KMS-11 (cell line): ENCODE measurements around the gene TMEM35A.

Experiments used
- H2AFZ ChIP-seq: fragments of 200-600 bp; sonication (generic); 2 replicates; pipeline ENCODE4 v1.6.1; 2016; ENCODE audit warnings: antibody characterized with exemption, mixed run types, low read depth
- H3K27ac ChIP-seq: fragments of 200-600 bp; sonication (generic); 2 replicates; pipeline ENCODE4 v1.6.1; 2016; ENCODE audit warnings: mild to moderate bottlenecking, mixed run types
- H3K27me3 ChIP-seq: fragments of 200-600 bp; sonication (generic); 2 replicates; pipeline ENCODE4 v1.6.1; 2017; ENCODE audit warnings: mild to moderate bottlenecking, low read depth, mixed run types, moderate library complexity; ENCODE audit not compliant: insufficient read depth
- H3K36me3 ChIP-seq: fragments of 200-600 bp; sonication (generic); 2 replicates; pipeline ENCODE4 v1.6.1; 2017; ENCODE audit warnings: mild to moderate bottlenecking, mixed run types; ENCODE audit not compliant: insufficient read depth
- H3K4me1 ChIP-seq: fragments of 200-600 bp; sonication (generic); 2 replicates; pipeline ENCODE4 v1.6.1; 2016; ENCODE audit warnings: mild to moderate bottlenecking, low read depth, mixed run types; ENCODE audit not compliant: poor library complexity, severe bottlenecking
- H3K4me2 ChIP-seq: fragments of 200-600 bp; sonication (generic); 2 replicates; pipeline ENCODE4 v1.7.0; 2016; ENCODE audit warnings: mild to moderate bottlenecking, mixed run types
- H3K4me3 ChIP-seq: fragments of 200-600 bp; sonication (generic); IDR thresholded peaks from 2 replicates; pipeline ENCODE4 v1.6.1; 2017; ENCODE audit warnings: low read depth, low read length, mixed read lengths; ENCODE audit not compliant: insufficient read depth
- H3K79me2 ChIP-seq: fragments of 200-600 bp; sonication (generic); 2 replicates; pipeline ENCODE4 v1.6.1; 2016; ENCODE audit warnings: low read depth, mixed run types; ENCODE audit not compliant: insufficient read depth
- H3K9ac ChIP-seq: fragments of 200-600 bp; sonication (generic); 2 replicates; pipeline ENCODE4 v1.6.1; 2016; ENCODE audit warnings: mild to moderate bottlenecking, mixed run types
- H4K20me1 ChIP-seq: fragments of 200-600 bp; sonication (generic); 2 replicates; pipeline ENCODE4 v1.6.1; 2016; ENCODE audit warnings: mild to moderate bottlenecking, mixed run types; ENCODE audit not compliant: insufficient read depth
- CTCF ChIP-seq: fragments of 200-600 bp; sonication (generic); conservative IDR thresholded peaks from 2 replicates; pipeline ENCODE4 v1.6.1; 2017; ENCODE audit warnings: low read depth, mild to moderate bottlenecking, antibody characterized with exemption, low read length, moderate library complexity, mixed read lengths

The TMEM35A gene, protein sequence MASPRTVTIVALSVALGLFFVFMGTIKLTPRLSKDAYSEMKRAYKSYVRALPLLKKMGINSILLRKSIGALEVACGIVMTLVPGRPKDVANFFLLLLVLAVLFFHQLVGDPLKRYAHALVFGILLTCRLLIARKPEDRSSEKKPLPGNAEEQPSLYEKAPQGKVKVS

DNA sequence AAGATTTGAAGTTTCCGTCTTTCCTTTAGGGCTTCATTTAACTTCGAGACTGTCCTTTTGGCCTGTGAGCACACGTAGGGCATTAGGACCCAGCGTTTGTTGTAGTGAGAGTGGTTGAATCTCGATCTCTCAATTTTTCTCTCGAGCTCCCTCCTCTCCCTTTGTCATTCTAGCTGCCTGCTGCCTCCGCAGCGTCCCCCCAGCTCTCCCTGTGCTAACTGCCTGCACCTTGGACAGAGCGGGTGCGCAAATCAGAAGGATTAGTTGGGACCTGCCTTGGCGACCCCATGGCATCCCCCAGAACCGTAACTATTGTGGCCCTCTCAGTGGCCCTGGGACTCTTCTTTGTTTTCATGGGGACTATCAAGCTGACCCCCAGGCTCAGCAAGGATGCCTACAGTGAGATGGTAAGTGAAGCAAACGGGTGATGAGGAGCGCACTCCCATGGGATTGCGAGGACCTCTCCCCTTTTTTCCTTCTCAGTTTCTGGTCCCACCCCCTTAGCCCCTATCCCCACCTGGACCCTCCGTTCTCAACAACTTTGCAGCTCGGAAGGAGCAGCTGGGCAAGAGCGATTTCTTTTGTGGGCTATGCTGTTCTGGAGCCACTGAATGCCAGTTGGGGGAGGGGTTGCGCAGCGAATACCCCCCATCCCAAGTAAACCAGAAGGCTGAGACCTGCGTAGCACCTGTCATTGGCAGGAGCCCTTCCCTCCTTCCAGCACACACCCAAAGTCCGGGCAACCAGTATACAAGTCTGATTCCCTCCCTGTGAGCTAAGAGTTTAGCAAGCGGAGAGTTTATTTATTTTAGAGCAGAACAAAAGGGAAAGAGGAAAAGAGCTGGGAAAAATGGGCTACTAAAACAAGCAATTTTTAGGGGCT is at the start of gene TMEM35A:
TMEM35A (plus strand) TSS at position 164 of the 883 bp plus-strand sequence; CDS start at position 288, 124 bp downstream.
- H3K27me3 ChIP-seq, result no peaks in the 10 kb centered on the region
- H3K36me3 ChIP-seq, result no peaks in the 10 kb centered on the region
- TF ChIP-seq CTCF, result no peak
- no peaks in the 10 kb centered on the region for H3K79me2 ChIP-seq
- no peak within 1 kb of the TSS for H3K4me2 ChIP-seq
- H3K9ac ChIP-seq, result no peak within 1 kb of the TSS
- H3K4me1 ChIP-seq, result no peaks in the 10 kb centered on the region
- H3K4me3 ChIP-seq, result no peak within 1 kb of the TSS
- H4K20me1 ChIP-seq, result no peaks in the 10 kb centered on the region
- no peak within 1 kb of the TSS for H3K27ac ChIP-seq
- H2AFZ ChIP-seq, result no peak within 1 kb of the TSS

DNA sequence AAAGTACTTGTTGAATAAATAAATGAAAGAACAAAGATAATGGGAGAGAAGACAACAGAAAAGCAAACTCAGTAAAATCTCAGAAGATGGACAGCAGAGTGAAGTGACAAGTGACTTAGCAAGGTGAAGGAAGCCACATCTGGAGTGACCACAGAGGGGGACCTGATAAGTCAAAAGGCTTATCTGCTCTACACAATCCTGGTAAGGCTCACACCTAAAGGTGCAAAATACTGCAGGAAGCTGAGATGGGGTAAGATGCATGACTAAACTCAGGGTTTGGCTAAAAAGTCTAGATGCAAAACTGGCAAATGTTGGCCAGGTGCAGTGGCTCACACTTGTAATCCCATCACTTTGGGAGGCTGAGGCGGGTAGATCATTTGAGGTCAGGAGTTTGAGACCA is 49.0 kb upstream of the TMEM35A start:
- no peak overlapping the region for H3K4me2 ChIP-seq
- no peak for TF ChIP-seq CTCF
- H3K27me3 ChIP-seq, result no peaks in the 10 kb centered on the region
- H4K20me1 ChIP-seq, result no peaks in the 10 kb centered on the region
- no peaks in the 10 kb centered on the region for H3K36me3 ChIP-seq
- H2AFZ ChIP-seq, result no peak overlapping the region
- no peak overlapping the region for H3K27ac ChIP-seq
- no peak overlapping the region for H3K9ac ChIP-seq
- no peaks in the 10 kb centered on the region for H3K4me1 ChIP-seq
- no peaks in the 10 kb centered on the region for H3K79me2 ChIP-seq
- no peak overlapping the region for H3K4me3 ChIP-seq

DNA sequence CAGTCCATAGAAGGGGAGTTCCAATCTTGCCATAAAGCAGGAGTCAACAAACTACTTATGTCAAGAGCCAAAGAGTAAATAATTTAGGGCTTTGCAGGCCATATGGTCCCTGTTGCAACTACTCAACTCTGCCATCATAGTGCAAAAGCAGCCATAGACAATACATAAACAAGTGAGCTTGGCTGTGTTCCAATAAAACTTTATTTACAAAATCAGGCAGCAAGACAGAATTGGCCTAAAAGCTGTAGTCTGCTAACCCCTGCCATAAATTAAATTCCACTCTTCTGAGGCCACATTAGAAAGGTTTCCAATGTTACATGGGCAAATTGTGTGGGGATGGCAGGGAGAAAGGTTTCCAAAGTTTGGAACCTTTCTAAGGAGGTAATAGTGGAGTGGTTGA is 41.4 kb upstream of the TMEM35A start:
- no peak overlapping the region for H3K27ac ChIP-seq
- no peak for TF ChIP-seq CTCF
- H3K79me2 ChIP-seq, result no peaks in the 10 kb centered on the region
- H3K4me3 ChIP-seq, result no peak overlapping the region
- no peaks in the 10 kb centered on the region for H3K27me3 ChIP-seq
- H2AFZ ChIP-seq, result no peak overlapping the region
- H3K9ac ChIP-seq, result no peak overlapping the region
- H3K4me2 ChIP-seq, result no peak overlapping the region
- H3K36me3 ChIP-seq, result no peaks in the 10 kb centered on the region
- H4K20me1 ChIP-seq, result no peaks in the 10 kb centered on the region
- no peaks in the 10 kb centered on the region for H3K4me1 ChIP-seq

DNA sequence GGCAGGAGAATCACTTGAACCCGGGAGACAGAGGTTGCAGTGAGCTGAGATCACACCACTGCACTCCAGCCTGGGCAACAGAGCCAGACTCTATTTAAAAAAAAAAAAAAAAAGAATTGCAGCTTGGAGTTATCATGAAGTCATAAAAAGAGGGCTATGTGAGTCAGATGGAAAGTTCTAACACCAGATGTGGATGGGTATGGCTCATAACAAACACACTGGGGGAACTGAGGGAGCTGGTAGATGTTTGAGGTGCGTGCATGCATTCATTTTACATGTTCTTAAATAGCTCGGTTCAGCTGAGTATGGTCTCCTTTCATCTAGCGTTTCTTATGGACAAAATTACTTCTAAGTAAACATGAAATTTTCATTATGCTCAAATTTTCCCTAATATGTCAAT is 38.5 kb upstream of the TMEM35A start:
- no peak overlapping the region for H3K27ac ChIP-seq
- no peak for TF ChIP-seq CTCF

More for the DNA sequence above, 38.5 kb upstream of the TMEM35A start:
- Histone ChIP-seq H3K4me1 (no peaks in the 10 kb centered on the region), H2AFZ (no peak overlapping the region), H3K27me3 (no peaks in the 10 kb centered on the region), H3K4me3 (no peak overlapping the region), H3K79me2 (no peaks in the 10 kb centered on the region), H3K4me2 (no peak overlapping the region), H3K36me3 (no peaks in the 10 kb centered on the region), H4K20me1 (no peaks in the 10 kb centered on the region), H3K9ac (no peak overlapping the region)
